IPS DF 4.7 (cell line): ENCODE measurements around the gene PRKAG2.

Experiments
- DNase-seq: peaks from one replicate; pipeline ENCODE4 v3.0.0-alpha.2; 2013; ENCODE audit warnings: low spot score; ENCODE audit errors: extremely low read depth

Gene PRKAG2

GRCh38 chr7:151682831-151683614, 193.9 kb downstream of the PRKAG2 start:
- no peak for DNase-seq

GRCh38 chr7:151681726-151682125, 195.2 kb downstream of the PRKAG2 start:
- DNase-seq = no peak

- no peak for DNase-seq
These were observed 196.1 kb downstream of the PRKAG2 start for GRCh38 chr7:151680810-151681209.

- DNase-seq = no peak
These were observed 196.9 kb downstream of the PRKAG2 start for GRCh38 chr7:151679881-151680612.

GRCh38 chr7:151679071-151679708, 197.7 kb downstream of the PRKAG2 start:
- DNase-seq = no peak

GRCh38 chr7:151678227-151678604, 198.7 kb downstream of the PRKAG2 start:
- no peak for DNase-seq

GRCh38 chr7:151677581-151678226, 199.2 kb downstream of the PRKAG2 start:
- no peak for DNase-seq

GRCh38 chr7:151676759-151677158, 200.2 kb downstream of the PRKAG2 start:
- no peak for DNase-seq

GRCh38 chr7:151675196-151675920, 201.6 kb downstream of the PRKAG2 start:
- no peak for DNase-seq

GRCh38 chr7:151674161-151674920, 202.6 kb downstream of the PRKAG2 start:
- no peak for DNase-seq

- no peak for DNase-seq
These were observed 203.7 kb downstream of the PRKAG2 start for GRCh38 chr7:151673216-151673615.

- DNase-seq = no peak
These were observed 204.2 kb downstream of the PRKAG2 start for GRCh38 chr7:151672716-151673115.

GRCh38 chr7:151671514-151671913, 205.4 kb downstream of the PRKAG2 start:
- no peak for DNase-seq

- no peak for DNase-seq
These were observed 207.2 kb downstream of the PRKAG2 start for GRCh38 chr7:151669762-151670161.

GRCh38 chr7:151666886-151667285, 210.0 kb downstream of the PRKAG2 start:
- DNase-seq = no peak

- DNase-seq = no peak
These were observed 211.5 kb downstream of the PRKAG2 start for GRCh38 chr7:151665368-151665767.

GRCh38 chr7:151664268-151664667, 212.6 kb downstream of the PRKAG2 start:
- no peak for DNase-seq

- DNase-seq = no peak
These were observed 213.4 kb downstream of the PRKAG2 start for GRCh38 chr7:151663382-151664100.

GRCh38 chr7:151662251-151662826, 214.6 kb downstream of the PRKAG2 start:
- DNase-seq = no peak
